ENCODE results near the gene GARNL3.

GARNL3 gene

GRCh38 chr9:127344368-127345000 lies 79.9 kb downstream of the GARNL3 start:
- DNase-seq (ENCODE audit: extremely low spot score, insufficient read length, low read depth) (no peak), FAIRE-seq (no peak)

GRCh38 chr9:127345566-127345965 lies 81.0 kb downstream of the GARNL3 start:
- FAIRE-seq = no peak
- no peak for DNase-seq (ENCODE audit: extremely low spot score, insufficient read length, low read depth)

- DNase-seq (ENCODE audit: extremely low spot score, insufficient read length, low read depth) (no peak), FAIRE-seq (no peak)
These were observed 82.0 kb downstream of the GARNL3 start for GRCh38 chr9:127346584-127346983.

- FAIRE-seq (no peak), DNase-seq (ENCODE audit: extremely low spot score, insufficient read length, low read depth) (no peak)
These were observed 83.5 kb downstream of the GARNL3 start for GRCh38 chr9:127347831-127348776.

GRCh38 chr9:127349483-127350113 lies 85.0 kb downstream of the GARNL3 start:
- FAIRE-seq = no peak
- no peak for DNase-seq (ENCODE audit: extremely low spot score, insufficient read length, low read depth)

GRCh38 chr9:127351182-127352166 lies 86.9 kb downstream of the GARNL3 start:
- DNase-seq (ENCODE audit: extremely low spot score, insufficient read length, low read depth) (no peak), FAIRE-seq (no peak)

- no peak for FAIRE-seq
- DNase-seq (ENCODE audit: extremely low spot score, insufficient read length, low read depth) = no peak
These were observed 89.3 kb downstream of the GARNL3 start for GRCh38 chr9:127353882-127354281.

- no peak for FAIRE-seq
- no peak for DNase-seq (ENCODE audit: extremely low spot score, insufficient read length, low read depth)
These were observed 92.3 kb downstream of the GARNL3 start for GRCh38 chr9:127356906-127357305.

GRCh38 chr9:127358023-127358535 lies 93.5 kb downstream of the GARNL3 start:
- FAIRE-seq (no peak), DNase-seq (ENCODE audit: extremely low spot score, insufficient read length, low read depth) (no peak)

- DNase-seq (ENCODE audit: extremely low spot score, insufficient read length, low read depth) (no peak), FAIRE-seq (no peak)
These were observed 94.2 kb downstream of the GARNL3 start for GRCh38 chr9:127358770-127359169.

GRCh38 chr9:127360250-127360649 lies 95.7 kb downstream of the GARNL3 start:
- FAIRE-seq (no peak), DNase-seq (ENCODE audit: extremely low spot score, insufficient read length, low read depth) (no peak)

- DNase-seq (ENCODE audit: extremely low spot score, insufficient read length, low read depth) = no peak
- no peak for FAIRE-seq
These were observed 96.3 kb downstream of the GARNL3 start for GRCh38 chr9:127360829-127361228.

GRCh38 chr9:127361561-127361960 lies 97.0 kb downstream of the GARNL3 start:
- DNase-seq (ENCODE audit: extremely low spot score, insufficient read length, low read depth) (no peak), FAIRE-seq (peak; percentile 5)

GRCh38 chr9:127362829-127363228 lies 98.3 kb downstream of the GARNL3 start:
- DNase-seq (ENCODE audit: extremely low spot score, insufficient read length, low read depth) (no peak), FAIRE-seq (no peak)

- FAIRE-seq (no peak), DNase-seq (ENCODE audit: extremely low spot score, insufficient read length, low read depth) (no peak)
These were observed 100.9 kb downstream of the GARNL3 start for GRCh38 chr9:127365461-127365860.

- FAIRE-seq = no peak
- no peak for DNase-seq (ENCODE audit: extremely low spot score, insufficient read length, low read depth)
These were observed 102.0 kb downstream of the GARNL3 start for GRCh38 chr9:127366594-127366993.

GRCh38 chr9:127368852-127369402 lies 104.4 kb downstream of the GARNL3 start:
- FAIRE-seq = no peak

GRCh38 chr9:127369428-127369827 lies 104.9 kb downstream of the GARNL3 start:
- DNase-seq (ENCODE audit: extremely low spot score, insufficient read length, low read depth) (no peak), FAIRE-seq (no peak)

More at GRCh38 chr9:127368852-127369402, 104.4 kb downstream of the GARNL3 start:
- no peak for DNase-seq (ENCODE audit: extremely low spot score, insufficient read length, low read depth)

GRCh38 chr9:127370147-127370579 lies 105.6 kb downstream of the GARNL3 start:
- DNase-seq (ENCODE audit: extremely low spot score, insufficient read length, low read depth) (no peak), FAIRE-seq (no peak)

Measured in GM18507 (cell line).